Measurements from ENCODE around the gene CHPF. TPM values are rescaled to one million over a fixed set of nuclear protein-coding genes. Genes with fewer than 3 reads are reported as not detected.

Gene CHPF
- total RNA-seq, 4 donors from 2014 or later, result 44.4 to 67.8 (median 58.4) TPM

GRCh38 chr2:219536967-219537366, 6.6 kb downstream of the CHPF start:
- Histone ChIP-seq H3K4me3 (no peak overlapping the region), H3K27me3 (peaks cover 0 to 4% (median 0%) of the 10 kb centered on the region in 4 donors), H3K4me1 (peaks cover 14 to 27% (median 21%) of the 10 kb centered on the region in 4 donors), H3K27ac (replicated peaks in 1 of 4) (no peak overlapping the region), H3K36me3 (peaks cover 13 to 34% (median 27%) of the 10 kb centered on the region in 4 donors), H3K9me3 (no peaks in the 10 kb centered on the region)
- no peak for DNase-seq (ENCODE audit: extremely low spot score)
- intact Hi-C loops (cut with DNase I), result no loop called here
- TF ChIP-seq CTCF (IDR thresholded peaks at IDR 0.05) (no peak), EP300 (IDR thresholded peaks at IDR 0.05) (no peak), POLR2AphosphoS5 (IDR thresholded peaks at IDR 0.05) (no peak), POLR2A (IDR thresholded peaks at IDR 0.05; ENCODE audit: low read depth) (no peak)
- WGBS, result 77% methylated on average over 4 of the region's 9 CpGs

GRCh38 chr2:219536425-219536824, 7.2 kb downstream of the CHPF start:
- WGBS, result 81% methylated on average over 16 of the region's 16 CpGs
- TF ChIP-seq POLR2A (IDR thresholded peaks at IDR 0.05; ENCODE audit: low read depth) (no peak), CTCF (IDR thresholded peaks at IDR 0.05) (no peak), POLR2AphosphoS5 (IDR thresholded peaks at IDR 0.05) (no peak), EP300 (IDR thresholded peaks at IDR 0.05) (no peak)
- H3K4me3 ChIP-seq, result no peak overlapping the region
- intact Hi-C loops (cut with DNase I), result no loop called here
- DNase-seq (ENCODE audit: extremely low spot score), result no peak
- H3K36me3 ChIP-seq, result peaks cover 13 to 32% (median 26%) of the 10 kb centered on the region in 4 donors
- peaks cover 9 to 21% (median 16%) of the 10 kb centered on the region in 4 donors for H3K4me1 ChIP-seq
- peaks cover 0 to 8% (median 0%) of the 10 kb centered on the region in 4 donors for H3K27me3 ChIP-seq
- no peaks in the 10 kb centered on the region for H3K9me3 ChIP-seq
- H3K27ac ChIP-seq (replicated peaks in 1 of 4), result no peak overlapping the region

GRCh38 chr2:219533930-219534661, 9.5 kb downstream of the CHPF start:
- 91% methylated on average over 6 of the region's 6 CpGs for WGBS
- no peak for TF ChIP-seq EP300 (IDR thresholded peaks at IDR 0.05)
- TF ChIP-seq POLR2A (IDR thresholded peaks at IDR 0.05; ENCODE audit: low read depth), result no peak
- no peak for TF ChIP-seq CTCF (IDR thresholded peaks at IDR 0.05)
- no peak for TF ChIP-seq POLR2AphosphoS5 (IDR thresholded peaks at IDR 0.05)
- no peaks in the 10 kb centered on the region for H3K9me3 ChIP-seq
- H3K27ac ChIP-seq (replicated peaks in 1 of 4), result no peak overlapping the region
- DNase-seq (ENCODE audit: extremely low spot score), result no peak
- intact Hi-C loops (cut with DNase I), result loop anchor here (5.0 kb wide), 2 partner anchors 37 to 57 kb away; partner anchors contain the start of gene GMPPA
- H3K36me3 ChIP-seq, result peaks cover 0 to 9% (median 4%) of the 10 kb centered on the region in 4 donors
- peaks cover 15 to 28% (median 23%) of the 10 kb centered on the region in 4 donors for H3K4me1 ChIP-seq
- no peak overlapping the region for H3K4me3 ChIP-seq
- H3K27me3 ChIP-seq, result peaks cover 0 to 15% (median 0%) of the 10 kb centered on the region in 4 donors

GRCh38 chr2:219532378-219532649, 11.3 kb downstream of the CHPF start:
- WGBS, result 40% methylated on average over 1 of the region's 8 CpGs
- DNase-seq (ENCODE audit: extremely low spot score), result no peak
- intact Hi-C loops (cut with DNase I), result loop anchor here (5.0 kb wide), 2 partner anchors 35 to 55 kb away; partner anchors contain the start of gene GMPPA
- H3K27me3 ChIP-seq, result peaks cover 0 to 21% (median 0%) of the 10 kb centered on the region in 4 donors
- H3K9me3 ChIP-seq, result no peaks in the 10 kb centered on the region
- TF ChIP-seq EP300 (IDR thresholded peaks at IDR 0.05) (no peak), POLR2AphosphoS5 (IDR thresholded peaks at IDR 0.05) (no peak), POLR2A (IDR thresholded peaks at IDR 0.05; ENCODE audit: low read depth) (no peak), CTCF (IDR thresholded peaks at IDR 0.05) (no peak)
- no peak overlapping the region for H3K27ac ChIP-seq (replicated peaks in 1 of 4)
- no peaks in the 10 kb centered on the region for H3K36me3 ChIP-seq
- peaks cover 6 to 13% (median 11%) of the 10 kb centered on the region in 4 donors for H3K4me1 ChIP-seq
- no peak overlapping the region for H3K4me3 ChIP-seq
